Measurements from ENCODE around the gene SYMPK. TPM values are rescaled to one million over a fixed set of nuclear protein-coding genes. Genes with fewer than 3 reads are reported as not detected.
A peak's percentile ranks its signal among the peaks of the same experiment; 100 is the strongest.
"Not testable (repeated sequence)": the region's sequence is repeated elsewhere in the genome, so short reads cannot be mapped to it uniquely, and the experiment has no call there.

SYMPK gene
- total and polyA plus RNA-seq, 4 donors: 22.4 to 98.6 (median 50.9) TPM

DNA sequence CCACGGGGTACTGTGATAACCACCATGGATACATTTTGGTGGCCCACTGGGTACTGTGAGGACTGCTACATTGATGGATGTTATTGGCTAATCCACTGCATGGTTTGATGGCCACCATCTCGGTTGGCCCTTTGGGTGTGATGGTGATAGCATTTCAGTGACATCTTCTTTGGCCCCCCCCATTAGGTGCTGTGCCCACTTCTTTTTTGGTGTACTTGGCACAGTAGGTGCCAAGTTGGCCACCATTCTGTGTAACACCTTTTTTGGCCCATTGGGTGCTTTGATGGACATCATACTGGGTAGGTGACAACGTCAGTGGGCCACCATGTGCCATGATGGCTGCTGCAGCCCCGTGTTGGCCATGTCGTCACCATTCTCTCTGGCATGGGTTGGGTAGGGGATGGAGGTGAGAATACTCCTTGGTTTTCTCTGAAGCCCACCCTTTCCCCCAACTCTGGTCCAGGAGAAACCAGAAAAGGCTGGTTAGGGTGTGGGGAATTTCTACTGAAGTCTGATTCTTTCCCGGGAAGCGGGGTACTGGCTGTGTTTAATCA, 10.3 kb upstream of the SYMPK start:
- H3K36me3 ChIP-seq (ENCODE audit: control insufficient read depth in 1 of 2, insufficient read depth in 2 of 2, low read length in 1 of 2): no peaks in the 10 kb centered on the region
- H3K27ac ChIP-seq (ENCODE audit: low read depth in 1 of 2, low read length in 2 of 2): no peak overlapping the region
- 86 to 90% methylated on average over 7 of the region's 7 CpGs for WGBS, 2 donors
- intact Hi-C loops (cut with DNase I): no loop called here
- DNase-seq (no peak), ATAC-seq (ENCODE audit: low FRiP score) (no peak)
- no peaks in the 10 kb centered on the region for H3K4me1 ChIP-seq (ENCODE audit: control insufficient read depth in 1 of 2, insufficient read depth in 2 of 2, low read length in 2 of 2)
- H3K27me3 ChIP-seq (ENCODE audit: control insufficient read depth in 1 of 2, insufficient read depth in 2 of 2, low read length in 1 of 2): no peaks in the 10 kb centered on the region
- no peak overlapping the region for H3K4me3 ChIP-seq (ENCODE audit: low read length in 2 of 2)
- no peaks in the 10 kb centered on the region for H3K9me3 ChIP-seq (ENCODE audit: control insufficient read depth, low read length)

DNA sequence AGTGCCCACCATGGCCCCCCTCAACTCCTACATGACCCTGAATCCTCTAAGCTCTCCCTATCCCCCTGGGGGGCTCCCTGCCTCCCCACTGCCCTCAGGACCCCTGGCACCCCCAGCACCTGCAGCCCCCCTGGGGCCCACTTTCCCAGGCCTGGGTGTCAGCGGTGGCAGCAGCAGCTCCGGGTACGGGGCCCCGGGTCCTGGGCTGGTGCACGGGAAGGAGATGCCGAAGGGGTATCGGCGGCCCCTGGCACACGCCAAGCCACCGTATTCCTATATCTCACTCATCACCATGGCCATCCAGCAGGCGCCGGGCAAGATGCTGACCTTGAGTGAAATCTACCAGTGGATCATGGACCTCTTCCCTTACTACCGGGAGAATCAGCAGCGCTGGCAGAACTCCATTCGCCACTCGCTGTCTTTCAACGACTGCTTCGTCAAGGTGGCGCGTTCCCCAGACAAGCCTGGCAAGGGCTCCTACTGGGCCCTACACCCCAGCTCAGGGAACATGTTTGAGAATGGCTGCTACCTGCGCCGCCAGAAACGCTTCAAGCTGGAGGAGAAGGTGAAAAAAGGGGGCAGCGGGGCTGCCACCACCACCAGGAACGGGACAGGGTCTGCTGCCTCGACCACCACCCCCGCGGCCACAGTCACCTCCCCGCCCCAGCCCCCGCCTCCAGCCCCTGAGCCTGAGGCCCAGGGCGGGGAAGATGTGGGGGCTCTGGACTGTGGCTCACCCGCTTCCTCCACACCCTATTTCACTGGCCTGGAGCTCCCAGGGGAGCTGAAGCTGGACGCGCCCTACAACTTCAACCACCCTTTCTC, 9.4 kb upstream of the SYMPK start:
- no peaks in the 10 kb centered on the region for H3K27me3 ChIP-seq (ENCODE audit: control insufficient read depth in 1 of 2, insufficient read depth in 2 of 2, low read length in 1 of 2)
- H3K9me3 ChIP-seq (ENCODE audit: control insufficient read depth, low read length): no peaks in the 10 kb centered on the region
- no peak overlapping the region for H3K27ac ChIP-seq (ENCODE audit: low read depth in 1 of 2, low read length in 2 of 2)
- WGBS, 2 donors: 90 to 94% methylated on average over 30 to 34 of the region's 34 CpGs
- ATAC-seq (ENCODE audit: low FRiP score): no peak
- H3K36me3 ChIP-seq (ENCODE audit: control insufficient read depth in 1 of 2, insufficient read depth in 2 of 2, low read length in 1 of 2): no peaks in the 10 kb centered on the region
- no peaks in the 10 kb centered on the region for H3K4me1 ChIP-seq (ENCODE audit: control insufficient read depth in 1 of 2, insufficient read depth in 2 of 2, low read length in 2 of 2)
- H3K4me3 ChIP-seq (ENCODE audit: low read length in 2 of 2): no peak overlapping the region
- intact Hi-C loops (cut with DNase I): no loop called here
- DNase-seq: no peak

DNA sequence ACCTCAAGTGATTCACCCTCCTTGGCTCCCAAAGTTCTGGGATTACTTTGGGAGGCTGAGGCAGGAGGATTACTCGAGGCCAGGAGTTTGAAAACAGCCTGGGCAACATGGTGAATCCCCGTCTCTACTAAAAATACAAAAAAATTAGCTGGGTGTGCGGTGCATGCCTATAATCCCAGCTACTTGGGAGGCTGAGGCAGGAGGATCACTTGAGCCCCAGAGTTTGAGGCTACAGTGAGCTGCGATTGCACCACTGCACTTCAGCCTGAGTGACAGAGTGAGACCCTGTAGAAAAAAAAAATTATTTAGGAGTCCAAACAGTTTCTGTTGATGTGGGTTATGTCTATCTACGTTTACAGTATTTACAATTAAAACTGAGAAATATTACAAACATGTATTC, 7.9 kb upstream of the SYMPK start:
- Histone ChIP-seq H3K27ac (ENCODE audit: low read depth in 1 of 2, low read length in 2 of 2) (no peak overlapping the region), H3K9me3 (ENCODE audit: control insufficient read depth, low read length) (no peaks in the 10 kb centered on the region), H3K27me3 (ENCODE audit: control insufficient read depth in 1 of 2, insufficient read depth in 2 of 2, low read length in 1 of 2) (no peaks in the 10 kb centered on the region), H3K4me1 (ENCODE audit: control insufficient read depth in 1 of 2, insufficient read depth in 2 of 2, low read length in 2 of 2) (no peaks in the 10 kb centered on the region), H3K4me3 (ENCODE audit: low read length in 2 of 2) (no peak overlapping the region), H3K36me3 (ENCODE audit: control insufficient read depth in 1 of 2, insufficient read depth in 2 of 2, low read length in 1 of 2) (no peaks in the 10 kb centered on the region)
- intact Hi-C loops (cut with DNase I): no loop called here
- 78 to 80% methylated on average over 5 of the region's 5 CpGs for WGBS, 2 donors
- no peak for ATAC-seq (ENCODE audit: low FRiP score)
- no peak for DNase-seq

DNA sequence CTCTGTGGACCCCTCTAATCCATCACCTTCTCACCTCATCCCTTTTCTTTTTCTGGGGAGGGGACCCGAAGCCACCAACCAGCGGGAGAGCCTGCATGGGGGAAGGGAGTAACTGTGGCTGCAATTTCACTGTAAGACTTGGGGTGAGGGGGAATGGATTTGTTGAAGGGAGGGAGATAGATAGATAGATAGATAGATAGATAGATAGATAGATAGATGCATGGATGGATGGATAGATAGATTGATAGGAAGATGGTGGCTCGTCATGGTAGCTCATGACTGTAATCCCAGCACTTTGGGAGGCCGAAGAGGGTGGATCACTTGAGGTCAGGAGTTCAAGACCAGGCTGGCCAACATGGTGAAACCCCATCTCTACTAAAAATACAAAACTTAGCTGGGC, 4.3 kb upstream of the SYMPK start:
- H3K36me3 ChIP-seq (ENCODE audit: control insufficient read depth in 1 of 2, insufficient read depth in 2 of 2, low read length in 1 of 2); H3K4me3 ChIP-seq (ENCODE audit: low read length in 2 of 2); ATAC-seq (ENCODE audit: low FRiP score); H3K27ac ChIP-seq (ENCODE audit: low read depth in 1 of 2, low read length in 2 of 2); intact Hi-C loops (cut with DNase I); H3K4me1 ChIP-seq (ENCODE audit: control insufficient read depth in 1 of 2, insufficient read depth in 2 of 2, low read length in 2 of 2); DNase-seq; H3K27me3 ChIP-seq (ENCODE audit: control insufficient read depth in 1 of 2, insufficient read depth in 2 of 2, low read length in 1 of 2); H3K9me3 ChIP-seq (ENCODE audit: control insufficient read depth, low read length): not testable (repeated sequence)
- WGBS, 2 donors: 74 to 84% methylated on average over 2 to 4 of the region's 4 CpGs

DNA sequence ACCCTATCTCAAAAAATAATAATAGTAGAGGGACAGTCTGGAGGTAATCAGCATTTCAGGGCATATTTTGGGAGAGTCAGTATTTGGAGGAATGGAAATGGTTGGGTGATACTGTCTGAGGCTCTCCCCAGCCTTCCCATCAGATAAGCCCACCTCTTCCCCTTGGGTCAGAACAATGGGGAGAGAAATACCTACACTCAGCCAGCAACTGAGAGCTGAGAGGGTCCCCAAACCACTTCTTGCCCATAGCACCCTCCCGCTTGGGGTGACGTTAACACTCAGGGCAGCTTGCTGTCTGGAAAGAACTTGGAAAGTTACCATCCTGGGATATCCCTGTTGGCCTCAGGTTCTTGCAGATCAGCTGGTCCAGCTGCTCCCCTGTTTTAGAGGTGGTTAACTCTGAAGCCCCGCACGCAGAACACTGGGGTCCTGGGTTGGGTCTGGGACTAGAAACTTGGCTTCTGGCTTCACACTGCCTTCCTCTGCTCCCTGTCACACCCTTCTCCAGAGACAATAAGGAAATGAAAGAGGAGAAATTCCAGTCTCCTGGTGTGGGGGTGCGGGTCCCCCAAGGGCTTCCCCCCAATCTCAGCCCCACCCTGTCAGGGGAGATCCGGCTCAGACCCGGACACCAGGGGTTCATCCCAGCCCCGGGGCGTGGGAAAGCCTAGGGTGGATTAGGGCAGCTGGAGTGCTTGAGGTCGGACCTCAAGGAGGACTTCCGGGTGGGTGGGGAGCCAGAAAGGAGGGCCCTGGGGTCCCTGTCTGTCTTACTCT, 3.6 kb upstream of the SYMPK start:
- DNase-seq: no peak
- ATAC-seq (ENCODE audit: low FRiP score): no peak
- Histone ChIP-seq H3K4me3 (ENCODE audit: low read length in 2 of 2) (no peak overlapping the region), H3K9me3 (ENCODE audit: control insufficient read depth, low read length) (no peaks in the 10 kb centered on the region), H3K4me1 (ENCODE audit: control insufficient read depth in 1 of 2, insufficient read depth in 2 of 2, low read length in 2 of 2) (no peaks in the 10 kb centered on the region), H3K36me3 (ENCODE audit: control insufficient read depth in 1 of 2, insufficient read depth in 2 of 2, low read length in 1 of 2) (no peaks in the 10 kb centered on the region), H3K27me3 (ENCODE audit: control insufficient read depth in 1 of 2, insufficient read depth in 2 of 2, low read length in 1 of 2) (no peaks in the 10 kb centered on the region), H3K27ac (ENCODE audit: low read depth in 1 of 2, low read length in 2 of 2) (no peak overlapping the region)
- intact Hi-C loops (cut with DNase I): no loop called here
- 68 to 70% methylated on average over 11 of the region's 11 CpGs for WGBS, 2 donors

DNA sequence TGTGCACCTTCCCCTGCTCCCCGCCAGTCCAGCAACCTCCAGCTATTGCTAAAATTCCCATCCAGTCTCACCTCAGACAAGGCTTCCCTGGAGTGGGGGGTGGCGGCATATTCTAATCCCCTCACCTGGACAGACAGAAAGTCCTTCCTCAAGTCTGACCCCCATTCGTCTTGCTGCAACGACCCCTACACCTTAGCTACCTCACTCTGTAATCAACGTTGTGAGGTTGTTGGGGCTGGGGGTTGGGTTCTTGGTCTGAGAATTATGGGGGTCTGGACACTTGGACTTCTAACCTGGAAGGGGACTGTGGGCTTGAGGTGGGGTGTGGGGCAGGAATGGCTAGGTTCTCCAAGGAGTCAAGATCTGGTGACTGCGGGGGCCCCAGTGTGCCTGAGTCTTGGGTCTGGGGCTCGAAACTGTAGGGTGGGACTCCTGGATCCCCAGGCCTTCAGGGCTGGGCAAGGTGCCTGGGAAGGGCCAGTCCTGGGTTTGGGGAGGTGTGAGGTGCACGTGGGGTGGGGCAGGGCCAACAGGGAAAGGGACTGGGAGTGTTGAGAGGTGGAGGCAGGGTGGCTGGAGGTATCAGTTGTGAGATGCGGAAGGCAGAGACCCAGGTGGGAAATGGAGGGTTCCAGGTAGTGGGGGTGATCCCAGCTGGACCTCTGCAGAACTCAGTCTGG, 2.5 kb upstream of the SYMPK start:
- Histone ChIP-seq H3K4me1 (ENCODE audit: control insufficient read depth in 1 of 2, insufficient read depth in 2 of 2, low read length in 2 of 2) (no peaks in the 10 kb centered on the region), H3K9me3 (ENCODE audit: control insufficient read depth, low read length) (no peaks in the 10 kb centered on the region), H3K27ac (ENCODE audit: low read depth in 1 of 2, low read length in 2 of 2) (no peak overlapping the region), H3K4me3 (ENCODE audit: low read length in 2 of 2) (no peak overlapping the region), H3K36me3 (ENCODE audit: control insufficient read depth in 1 of 2, insufficient read depth in 2 of 2, low read length in 1 of 2) (no peaks in the 10 kb centered on the region), H3K27me3 (ENCODE audit: control insufficient read depth in 1 of 2, insufficient read depth in 2 of 2, low read length in 1 of 2) (no peaks in the 10 kb centered on the region)
- no peak for ATAC-seq (ENCODE audit: low FRiP score)
- 63 to 68% methylated on average over 9 of the region's 9 CpGs for WGBS, 2 donors
- DNase-seq: no peak
- intact Hi-C loops (cut with DNase I): loop anchor here in 1 of 2 donors (2.0 kb wide), 1 partner anchor 65 kb away; no protein-coding TSS in a partner anchor

DNA sequence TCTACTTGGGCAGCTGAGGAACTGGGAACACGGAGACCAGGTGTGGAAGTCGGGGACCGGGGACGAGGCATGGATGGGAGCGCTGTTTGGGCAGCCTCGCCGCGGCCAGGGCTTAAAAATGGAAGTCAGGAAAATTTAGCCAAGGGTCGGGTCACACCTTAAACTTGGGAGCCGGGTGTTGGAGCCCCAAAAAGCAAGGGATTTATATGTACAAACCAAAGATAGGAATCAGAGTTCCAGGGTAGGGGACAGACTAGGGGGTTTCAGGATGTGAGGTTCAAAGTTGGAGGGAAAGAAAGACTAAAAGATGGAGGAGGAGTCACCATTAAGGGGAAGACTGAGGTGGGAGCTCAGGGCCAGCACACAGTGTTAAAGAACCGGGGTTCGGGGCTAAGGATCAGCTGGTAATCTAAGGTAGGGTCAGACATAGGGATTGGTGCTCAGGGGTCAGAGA, 1.7 kb upstream of the SYMPK start:
- 8 to 12% methylated on average over 12 of the region's 12 CpGs for WGBS, 2 donors

DNA sequence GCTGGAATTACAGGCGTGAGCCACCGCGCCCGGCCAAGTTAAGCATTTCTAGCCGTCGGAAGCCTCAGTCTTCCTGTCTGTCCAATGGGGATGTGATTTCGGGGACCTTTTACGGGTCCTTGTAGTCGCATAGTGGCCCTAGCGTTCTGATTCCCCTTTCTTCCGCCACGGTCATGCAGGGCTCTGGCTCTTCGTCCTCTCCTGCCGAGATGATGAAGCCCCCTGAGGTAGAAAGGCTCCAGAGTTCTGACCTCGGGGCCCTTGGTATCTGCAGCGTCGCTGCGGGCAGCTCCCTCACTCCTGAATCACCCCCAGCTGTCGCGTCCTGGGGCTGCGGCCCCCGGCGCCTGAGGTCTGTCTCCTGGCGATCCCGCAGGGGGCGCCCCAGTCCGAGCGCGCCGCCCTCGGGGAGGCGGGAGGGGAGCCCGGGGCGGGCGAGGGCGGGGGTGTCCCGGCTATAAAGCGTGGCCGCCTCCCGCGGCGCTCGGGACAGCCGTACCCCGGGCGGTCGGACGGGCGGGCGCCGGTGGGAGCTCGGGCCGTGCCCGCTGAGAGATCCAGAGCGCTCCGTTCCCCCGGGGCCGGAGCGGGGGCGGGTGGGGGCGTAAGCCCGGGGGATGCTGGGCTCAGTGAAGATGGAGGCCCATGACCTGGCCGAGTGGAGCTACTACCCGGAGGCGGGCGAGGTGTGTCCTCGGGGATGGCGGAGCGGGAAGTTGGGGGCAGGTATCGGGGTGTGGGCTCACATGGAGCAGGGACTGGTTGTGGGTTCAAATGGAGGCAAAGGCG, 1.1 kb upstream of the SYMPK start, which contains the start of gene FOXA3:
FOXA3 (plus strand) TSS at position 487 of the 789 bp plus-strand sequence; CDS start at position 618, 131 bp downstream.
- Histone ChIP-seq H3K36me3 (ENCODE audit: control insufficient read depth in 1 of 2, insufficient read depth in 2 of 2, low read length in 1 of 2) (no peaks in the 10 kb centered on the region), H3K9me3 (ENCODE audit: control insufficient read depth, low read length) (no peaks in the 10 kb centered on the region), H3K27me3 (ENCODE audit: control insufficient read depth in 1 of 2, insufficient read depth in 2 of 2, low read length in 1 of 2) (no peaks in the 10 kb centered on the region), H3K4me1 (ENCODE audit: control insufficient read depth in 1 of 2, insufficient read depth in 2 of 2, low read length in 2 of 2) (no peaks in the 10 kb centered on the region), H3K4me3 (ENCODE audit: low read length in 2 of 2) (no peak within 1 kb of the TSS), H3K27ac (ENCODE audit: low read depth in 1 of 2, low read length in 2 of 2) (no peak within 1 kb of the TSS)
- intact Hi-C loops (cut with DNase I): loop anchor here in 1 of 2 donors (2.0 kb wide), 1 partner anchor 67 kb away; no protein-coding TSS in a partner anchor
- WGBS, 2 donors: 2% methylated on average over 58 to 71 of the region's 71 CpGs
- ATAC-seq (ENCODE audit: low FRiP score): peak; percentile 55
- peak in 1 of 2 donors; percentile 84 for DNase-seq

More for the DNA sequence above, 1.7 kb upstream of the SYMPK start:
- intact Hi-C loops (cut with DNase I): loop anchor here in 1 of 2 donors (2.0 kb wide), 1 partner anchor 66 kb away; no protein-coding TSS in a partner anchor
- ATAC-seq (ENCODE audit: low FRiP score): no peak
- DNase-seq: no peak
- H3K36me3 ChIP-seq (ENCODE audit: control insufficient read depth in 1 of 2, insufficient read depth in 2 of 2, low read length in 1 of 2): no peaks in the 10 kb centered on the region
- H3K9me3 ChIP-seq (ENCODE audit: control insufficient read depth, low read length): no peaks in the 10 kb centered on the region
- no peak overlapping the region for H3K27ac ChIP-seq (ENCODE audit: low read depth in 1 of 2, low read length in 2 of 2)
- H3K4me3 ChIP-seq (ENCODE audit: low read length in 2 of 2): no peak overlapping the region
- no peaks in the 10 kb centered on the region for H3K4me1 ChIP-seq (ENCODE audit: control insufficient read depth in 1 of 2, insufficient read depth in 2 of 2, low read length in 2 of 2)
- H3K27me3 ChIP-seq (ENCODE audit: control insufficient read depth in 1 of 2, insufficient read depth in 2 of 2, low read length in 1 of 2): no peaks in the 10 kb centered on the region
